HepG2 (cell line): ENCODE data around the gene WNK4. TPM values are rescaled to one million over a fixed set of nuclear protein-coding genes. Genes with fewer than 3 reads are reported as not detected.

ENCODE experiments used
- CBX1 ChIP-seq: IDR thresholded peaks from one replicate; pipeline ENCODE4 v1.6.1; 2016; ENCODE audit warnings: antibody characterized with exemption, low read depth
- CENPBD1 ChIP-seq: sonication (generic); formaldehyde crosslinking; IDR thresholded peaks from 2 replicates; pipeline ENCODE4 v1.8.0; 2022; ENCODE audit warnings: missing genetic modification reagents, low read depth, mild to moderate bottlenecking, borderline replicate concordance
- CENPX ChIP-seq: sonication (generic); formaldehyde crosslinking; IDR thresholded peaks from 2 replicates; pipeline ENCODE4 v1.9.0; 2021; ENCODE audit warnings: mild to moderate bottlenecking, missing genetic modification reagents, moderate library complexity
- DBP ChIP-seq: sonication (generic); formaldehyde crosslinking; IDR thresholded peaks from 2 replicates; pipeline ENCODE4 v1.4.0; 2020; ENCODE audit warnings: missing genetic modification reagents; ENCODE audit errors: not compliant biosample characterization
- DDIT3 ChIP-seq: sonication (generic); formaldehyde crosslinking; IDR thresholded peaks from 2 replicates; pipeline ENCODE4 v1.4.0; 2020; ENCODE audit warnings: mild to moderate bottlenecking, missing genetic modification reagents
- ETV6 ChIP-seq: sonication (generic); formaldehyde crosslinking; conservative IDR thresholded peaks from 2 replicates; pipeline ENCODE4 v1.4.0; 2020; ENCODE audit warnings: missing genetic modification reagents
- HOXD1 ChIP-seq: sonication (generic); formaldehyde crosslinking; IDR thresholded peaks from 2 replicates; pipeline ENCODE4 v1.5.0; 2020; ENCODE audit warnings: missing genetic modification reagents
- NFYB ChIP-seq: sonication (generic); formaldehyde crosslinking; IDR thresholded peaks from 2 replicates; pipeline ENCODE4 v1.4.0; 2020; ENCODE audit warnings: missing genetic modification reagents
- SRSF4 ChIP-seq: fragments of 200-400 bp; formaldehyde crosslinking; IDR thresholded peaks from one replicate; pipeline ENCODE4 v1.6.1; 2018; ENCODE audit warnings: mild to moderate bottlenecking, low read depth, low read length, moderate library complexity; ENCODE audit not compliant: poor library complexity, severe bottlenecking
- TP53 ChIP-seq: sonication (generic); formaldehyde crosslinking; conservative IDR thresholded peaks from 2 replicates; pipeline ENCODE4 v1.4.0; 2020; ENCODE audit warnings: missing genetic modification reagents
- ZBTB40 ChIP-seq, 2 experiments: fragments of 450-650 bp in 1 of 2; sonication (generic) in 1 of 2; formaldehyde crosslinking in 1 of 2; IDR thresholded peaks; 2 replicates each; pipeline versions ENCODE4 v1.6.1 to v1.8.0; 2016 to 2022; ENCODE audit warnings: antibody characterized with exemption in 1 of 2, mild to moderate bottlenecking in 1 of 2, missing genetic modification reagents in 1 of 2
- ZFP91 ChIP-seq: sonication (generic); formaldehyde crosslinking; IDR thresholded peaks from 2 replicates; pipeline ENCODE4 v1.9.0; 2022; ENCODE audit warnings: missing genetic modification reagents, mild to moderate bottlenecking, borderline replicate concordance
- ZNF292 ChIP-seq: sonication (generic); formaldehyde crosslinking; IDR thresholded peaks from 2 replicates; pipeline ENCODE4 v1.8.1; 2022; ENCODE audit warnings: mild to moderate bottlenecking, low read depth, missing genetic modification reagents, borderline replicate concordance
- ZNF720 ChIP-seq: sonication (generic); formaldehyde crosslinking; IDR thresholded peaks from 2 replicates; pipeline ENCODE4 v1.4.0; 2020; ENCODE audit warnings: missing genetic modification reagents
- ZNF761 ChIP-seq: sonication (generic); formaldehyde crosslinking; conservative IDR thresholded peaks from 2 replicates; pipeline ENCODE4 v1.4.0; 2020; ENCODE audit warnings: mild to moderate bottlenecking, missing genetic modification reagents
- polyA plus RNA-seq, 8 experiments: library from polyadenylated mRNA; depleted of rRNA in 3 of 8; stranded (reverse) in 7 of 8; unstranded in 1 of 8; fragments of >200 nt; fragmentation: Illumina TruSeq in 4 of 8; extraction: Trizol in 4 of 8; gene quantifications; 2 replicates each; pipeline versions ENCODE4 v1.2.1 to v1.2.3, GENCODE V29; 2011 to 2016; ENCODE audit warnings: low read depth in 4 of 8, missing spikeins in 1 of 8, mixed read lengths in 1 of 8; ENCODE audit not compliant: insufficient read depth in 1 of 8
- total RNA-seq, 5 experiments: library from RNA; depleted of rRNA; stranded (reverse); fragments of >200 nt; fragmentation: Illumina TruSeq; extraction: Trizol; gene quantifications; 2 replicates each; pipeline ENCODE4 v1.2.3, GENCODE V29; 2016; ENCODE audit warnings: low read depth in 1 of 5

Gene WNK4
- total and polyA plus RNA-seq, 2 of the 13 experiments (the other 11 are each of a cell fraction or from before 2014, with no cell fraction given): 2.7 to 13.7 TPM

GRCh38 chr17:42744283-42744805, 36.1 kb upstream of the WNK4 start (continued):
- TF ChIP-seq ZBTB40 (IDR thresholded peaks at IDR 0.05): no peak
- no peak for TF ChIP-seq ZBTB40 (CRISPR knock-in tag; IDR thresholded peaks at IDR 0.05)
- no peak for TF ChIP-seq SRSF4
- peak; percentile 5 for TF ChIP-seq DBP (CRISPR knock-in tag)
- TF ChIP-seq DDIT3 (CRISPR knock-in tag): no peak
- TF ChIP-seq TP53: 0 out of 2 replicates have a peak, but pooled peaks have one; percentile 39
- no peak; the same call in 1 of the 2 replicates for TF ChIP-seq CENPBD1 (CRISPR knock-in tag)
- TF ChIP-seq CBX1: peak; percentile 8
- no peak for TF ChIP-seq ETV6 (CRISPR knock-in tag)
- TF ChIP-seq ZNF720 (CRISPR knock-in tag): no peak
- no peak for TF ChIP-seq HOXD1 (CRISPR knock-in tag)
- TF ChIP-seq ZNF761: no peak
- no peak for TF ChIP-seq CENPX (CRISPR knock-in tag)
- 0 out of 2 replicates have a peak, but pooled peaks have one; percentile 47 for TF ChIP-seq NFYB
- no peak for TF ChIP-seq ZFP91 (CRISPR knock-in tag)
- TF ChIP-seq ZNF292 (CRISPR knock-in tag): no peak
